Kidney epithelial cell (primary cell): ENCODE data around the gene LNPK. TPM values are rescaled to one million over a fixed set of nuclear protein-coding genes. Genes with fewer than 3 reads are reported as not detected.

Experiments used
- DNase-seq: peaks from one replicate; pipeline ENCODE4 v3.0.0-alpha.2; 2010; ENCODE audit warnings: low read depth
- H3K27me3 ChIP-seq: 2 replicates; pipeline ENCODE4 v1.6.0; 2011; ENCODE audit warnings: low read length; ENCODE audit not compliant: control insufficient read depth, insufficient read depth
- H3K36me3 ChIP-seq: 2 replicates; pipeline ENCODE4 v1.5.1; 2011; ENCODE audit warnings: low read length; ENCODE audit not compliant: control insufficient read depth, insufficient read depth
- H3K4me3 ChIP-seq: 2 replicates; pipeline ENCODE4 v1.5.1; 2011; ENCODE audit warnings: low read depth, mild to moderate bottlenecking, control low read depth, low read length
- total RNA-seq: library from RNA; depleted of rRNA; stranded (reverse); fragments of >200 nt; gene quantifications from 2 replicates; pipeline ENCODE4 v1.2.3, GENCODE V29; 2015
- TF ChIP-seq, protein P1 (sequence below): IDR thresholded peaks from 2 replicates; pipeline ENCODE4 v1.5.1; 2011; ENCODE audit warnings: mild to moderate bottlenecking, moderate library complexity, low read length, control low read depth, inconsistent platforms; ENCODE audit not compliant: insufficient read depth, poor library complexity, severe bottlenecking

LNPK gene
- total RNA-seq, 1 donor from 2014 or later = 15.1 TPM

- TF ChIP-seq, protein P1, sequence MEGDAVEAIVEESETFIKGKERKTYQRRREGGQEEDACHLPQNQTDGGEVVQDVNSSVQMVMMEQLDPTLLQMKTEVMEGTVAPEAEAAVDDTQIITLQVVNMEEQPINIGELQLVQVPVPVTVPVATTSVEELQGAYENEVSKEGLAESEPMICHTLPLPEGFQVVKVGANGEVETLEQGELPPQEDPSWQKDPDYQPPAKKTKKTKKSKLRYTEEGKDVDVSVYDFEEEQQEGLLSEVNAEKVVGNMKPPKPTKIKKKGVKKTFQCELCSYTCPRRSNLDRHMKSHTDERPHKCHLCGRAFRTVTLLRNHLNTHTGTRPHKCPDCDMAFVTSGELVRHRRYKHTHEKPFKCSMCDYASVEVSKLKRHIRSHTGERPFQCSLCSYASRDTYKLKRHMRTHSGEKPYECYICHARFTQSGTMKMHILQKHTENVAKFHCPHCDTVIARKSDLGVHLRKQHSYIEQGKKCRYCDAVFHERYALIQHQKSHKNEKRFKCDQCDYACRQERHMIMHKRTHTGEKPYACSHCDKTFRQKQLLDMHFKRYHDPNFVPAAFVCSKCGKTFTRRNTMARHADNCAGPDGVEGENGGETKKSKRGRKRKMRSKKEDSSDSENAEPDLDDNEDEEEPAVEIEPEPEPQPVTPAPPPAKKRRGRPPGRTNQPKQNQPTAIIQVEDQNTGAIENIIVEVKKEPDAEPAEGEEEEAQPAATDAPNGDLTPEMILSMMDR = no peak
- Histone ChIP-seq H3K36me3 (no peaks in the 10 kb centered on the region), H3K4me3 (no peak overlapping the region), H3K27me3 (no peaks in the 10 kb centered on the region)
- DNase-seq = no peak
Observed at GRCh38 chr2:175947073-175947472, 55.0 kb downstream of the LNPK start.

DNA sequence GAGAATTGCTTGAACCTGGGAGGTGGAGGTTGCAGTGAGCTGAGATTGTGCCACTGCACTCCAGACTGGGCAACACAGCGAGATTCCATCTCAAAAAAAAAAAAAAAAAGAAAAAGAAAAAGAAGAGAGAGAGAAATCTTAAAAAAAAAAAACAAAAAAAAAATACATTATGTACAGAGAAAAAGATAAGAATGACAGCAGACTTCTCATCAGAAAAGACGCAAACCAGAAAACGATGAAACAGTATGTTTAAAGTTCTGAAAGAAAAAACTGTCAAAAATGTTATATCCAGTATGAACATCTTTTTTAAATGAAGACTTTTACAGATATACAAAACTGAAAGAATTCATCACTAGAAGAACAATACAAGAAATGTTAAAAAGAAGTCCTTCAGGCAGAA is 60.4 kb downstream of the LNPK start:
- H3K27me3 ChIP-seq = no peaks in the 10 kb centered on the region
- no peaks in the 10 kb centered on the region for H3K36me3 ChIP-seq
- no peak for DNase-seq
- no peak overlapping the region for H3K4me3 ChIP-seq
- TF ChIP-seq, protein P1 = no peak

DNA sequence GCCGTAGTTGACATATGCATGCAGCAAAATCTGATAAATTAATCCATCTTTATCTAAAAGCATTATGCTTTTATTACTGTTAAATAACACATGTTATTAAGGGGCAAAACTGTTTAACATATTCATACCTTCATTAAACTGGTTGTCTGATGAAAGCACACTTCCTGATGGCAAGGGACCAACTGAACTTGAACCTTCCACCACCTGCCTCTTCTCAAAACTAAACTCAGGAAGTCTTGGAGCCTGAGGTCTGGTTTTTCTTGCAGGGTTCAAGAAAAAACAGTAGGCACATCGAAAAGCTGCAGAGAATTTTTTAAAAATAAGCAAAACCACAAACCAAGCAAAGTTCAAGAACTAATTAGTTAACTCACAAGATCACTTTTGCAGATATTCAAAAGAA is 64.9 kb downstream of the LNPK start:
- H3K4me3 ChIP-seq = no peak overlapping the region
- TF ChIP-seq, protein P1 = no peak
- DNase-seq = no peak
- H3K27me3 ChIP-seq = no peaks in the 10 kb centered on the region
- no peaks in the 10 kb centered on the region for H3K36me3 ChIP-seq

DNA sequence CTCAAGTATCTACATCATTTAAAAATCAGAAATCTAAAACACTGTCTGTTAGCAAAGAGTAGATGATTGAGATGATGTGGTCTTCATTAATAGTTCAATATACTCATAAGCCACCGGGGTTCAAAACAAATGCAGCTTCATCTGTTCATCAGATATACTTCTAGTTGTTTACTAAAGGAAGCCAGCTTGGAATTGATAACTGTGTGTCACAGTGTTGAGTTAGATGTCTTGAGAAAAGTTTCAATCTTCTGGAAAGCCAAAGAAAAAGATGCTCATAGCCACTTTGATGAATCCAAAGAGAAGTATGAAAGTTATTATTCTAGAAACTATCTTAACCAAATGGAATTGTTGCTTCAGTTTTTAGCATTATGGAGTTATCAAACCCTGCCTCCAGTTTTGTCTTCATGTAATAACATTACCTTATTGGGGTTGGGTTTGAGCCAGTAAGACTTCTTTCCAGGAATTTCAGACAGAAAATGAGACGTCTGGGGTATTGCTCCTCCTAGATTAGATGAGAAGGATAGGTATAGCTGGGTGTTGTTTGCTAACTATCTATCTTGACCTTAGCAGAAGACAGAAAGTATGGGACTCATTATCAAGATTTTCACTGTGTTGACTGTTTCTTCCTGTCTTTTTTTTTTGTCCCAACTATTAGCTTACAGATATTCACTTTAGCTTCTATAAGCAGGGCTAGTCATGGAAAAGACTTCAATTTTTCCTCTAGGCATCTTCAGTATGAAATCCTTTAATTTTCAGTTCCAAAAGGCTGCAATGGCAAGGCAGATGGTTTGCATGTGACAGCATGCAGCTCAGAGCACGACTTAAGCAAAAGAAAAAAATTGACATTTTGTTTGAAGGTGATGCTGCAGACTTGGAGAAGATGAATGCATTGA is 66.5 kb downstream of the LNPK start:
- Histone ChIP-seq H3K36me3 (no peaks in the 10 kb centered on the region), H3K4me3 (no peak overlapping the region), H3K27me3 (no peaks in the 10 kb centered on the region)
- no peak for DNase-seq
- TF ChIP-seq, protein P1 = no peak

DNA sequence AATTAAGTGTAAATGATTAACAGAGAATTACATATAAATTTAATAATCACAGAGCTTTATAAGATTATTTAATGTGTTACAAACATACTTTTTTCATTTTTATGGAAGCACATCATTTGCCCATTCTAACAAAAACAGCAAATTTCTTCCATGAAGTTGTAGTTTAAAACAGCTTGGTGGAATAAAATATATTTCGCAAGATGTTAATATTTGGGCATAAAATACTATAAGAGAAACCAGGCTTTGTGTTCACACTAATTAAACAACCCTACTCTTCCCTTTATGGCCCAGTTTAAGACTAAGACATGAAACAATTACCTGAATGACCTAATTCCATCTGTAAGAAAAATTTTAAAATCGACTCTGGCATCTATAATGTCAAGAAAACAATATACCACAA is 69.4 kb downstream of the LNPK start:
- H3K4me3 ChIP-seq = no peak overlapping the region
- no peaks in the 10 kb centered on the region for H3K36me3 ChIP-seq
- no peaks in the 10 kb centered on the region for H3K27me3 ChIP-seq
- TF ChIP-seq, protein P1 = no peak
- no peak for DNase-seq

DNA sequence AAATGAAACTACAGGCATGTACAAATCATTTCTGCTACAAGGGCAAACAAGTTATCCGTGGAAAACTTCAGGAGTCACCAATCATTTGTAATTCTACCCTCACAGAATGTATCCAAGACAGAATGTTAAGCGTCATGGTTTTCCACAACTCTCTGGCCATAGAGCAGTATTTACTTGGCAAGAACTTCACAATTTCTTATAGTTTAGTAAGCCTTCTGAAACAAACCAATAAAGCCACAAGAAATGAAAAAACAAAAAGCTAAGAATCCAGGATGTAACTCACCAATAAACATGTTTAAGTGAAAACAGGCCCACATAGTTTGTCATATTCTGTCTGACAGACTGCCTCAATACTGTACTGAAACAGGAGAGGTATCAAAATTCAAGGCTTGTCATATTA is 70.3 kb downstream of the LNPK start:
- DNase-seq = no peak

More for the DNA sequence above, 70.3 kb downstream of the LNPK start:
- Histone ChIP-seq H3K4me3 (no peak overlapping the region), H3K27me3 (no peaks in the 10 kb centered on the region), H3K36me3 (no peaks in the 10 kb centered on the region)
- TF ChIP-seq, protein P1 = no peak
